PC-3 (cell line): Measurements from ENCODE around the gene UBR2. TPM values are rescaled to one million over a fixed set of nuclear protein-coding genes. Genes with fewer than 3 reads are reported as not detected.

Experiments used
- ATAC-seq: fragments of 200-7000 bp; cut with Tn5 transposase; 2 replicates; pipeline ENCODE4 v1.9.1; 2020; ENCODE audit warnings: mild to moderate bottlenecking, moderate library complexity
- BruUV-seq: library from RNA; stranded (reverse); fragments of 400-500 nt; replicated peaks from 2 replicates; lab custom pipeline; 2021; lab: Mats Ljungman, UMichigan
- CTCF ChIA-PET: fragments of 300-600 bp; sonication (Branson Sonifier 250); formaldehyde crosslinking; loops from one replicate; lab custom pipeline; 2022; ENCODE audit warnings: antibody characterized with exemption; lab: Charles Lee
- POLR2A ChIA-PET: fragments of 300-600 bp; sonication (Branson Sonifier 250); formaldehyde crosslinking; loops from one replicate; lab custom pipeline; 2022; ENCODE audit warnings: antibody characterized with exemption; ENCODE audit not compliant: unreplicated experiment; lab: Charles Lee
- DNase-seq: peaks from one replicate; pipeline ENCODE4 v3.0.0-alpha.2; 2015
- H2AFZ ChIP-seq: fragments of 300-600 bp; sonication (generic); 2 replicates; pipeline ENCODE4 v1.6.0; 2016; ENCODE audit warnings: antibody characterized with exemption, low read length
- H3F3A ChIP-seq: fragments of 300-600 bp; sonication (generic); one replicate; pipeline ENCODE4 v1.6.0; 2017; ENCODE audit warnings: antibody characterized with exemption, low read length, control low read depth, mild to moderate bottlenecking; ENCODE audit not compliant: unreplicated experiment
- H3K27ac ChIP-seq: fragments of 300-600 bp; sonication (generic); 2 replicates; pipeline ENCODE4 v1.5.1; 2016; ENCODE audit warnings: mild to moderate bottlenecking, low read length
- H3K27me3 ChIP-seq: fragments of 300-600 bp; sonication (generic); 2 replicates; pipeline ENCODE4 v1.6.1; 2016; ENCODE audit warnings: low read length, mixed read lengths
- H3K36me3 ChIP-seq: fragments of 300-600 bp; sonication (generic); 2 replicates; pipeline ENCODE4 v1.6.1; 2016; ENCODE audit warnings: low read depth, mixed run types, low read length, mixed read lengths
- H3K4me1 ChIP-seq: fragments of 300-600 bp; sonication (generic); 2 replicates; pipeline ENCODE4 v1.5.1; 2016; ENCODE audit warnings: low read length; ENCODE audit not compliant: insufficient read depth
- H3K4me2 ChIP-seq: fragments of 300-600 bp; sonication (generic); 2 replicates; pipeline ENCODE4 v1.6.0; 2016; ENCODE audit warnings: low read length
- H3K4me3 ChIP-seq: fragments of 300-600 bp; sonication (generic); 2 replicates; pipeline ENCODE4 v1.5.1; 2016; ENCODE audit warnings: mild to moderate bottlenecking, low read length, mixed read lengths
- H3K79me2 ChIP-seq: fragments of 300-600 bp; sonication (generic); 2 replicates; pipeline ENCODE4 v1.6.1; 2017; ENCODE audit warnings: low read length, mixed read lengths
- H3K9ac ChIP-seq: fragments of 300-600 bp; sonication (generic); 2 replicates; pipeline ENCODE4 v1.6.0; 2016; ENCODE audit warnings: mild to moderate bottlenecking, low read length
- H3K9me2 ChIP-seq: fragments of 300-600 bp; sonication (generic); replicated peaks from 2 replicates; pipeline ENCODE4 v1.6.1; 2016; ENCODE audit warnings: mixed run types, low read length, mixed read lengths
- H3K9me3 ChIP-seq: fragments of 300-600 bp; sonication (generic); 2 replicates; pipeline ENCODE4 v1.6.1; 2016; ENCODE audit warnings: low read length, mixed read lengths
- H4K20me1 ChIP-seq: fragments of 300-600 bp; sonication (generic); 2 replicates; pipeline ENCODE4 v1.6.1; 2016; ENCODE audit warnings: low read length, mixed read lengths
- CTCF ChIP-seq: fragments of 300-600 bp; sonication (generic); conservative IDR thresholded peaks from 2 replicates; pipeline ENCODE4 v1.5.1; 2017; ENCODE audit warnings: antibody characterized with exemption, low read depth, mild to moderate bottlenecking, low read length
- EZH2 ChIP-seq: fragments of 300-600 bp; sonication (generic); IDR thresholded peaks from one replicate; pipeline ENCODE4 v1.6.1; 2017; ENCODE audit warnings: antibody characterized with exemption, mild to moderate bottlenecking, low read length; ENCODE audit not compliant: unreplicated experiment
- EZH2phosphoT487 ChIP-seq: fragments of 300-600 bp; sonication (generic); IDR thresholded peaks from 2 replicates; pipeline ENCODE4 v1.6.1; 2018; ENCODE audit warnings: mild to moderate bottlenecking, antibody characterized with exemption, low read length, borderline replicate concordance
- intact Hi-C: fragments of 100-400 bp; cut with micrococcal nuclease; formaldehyde crosslinking; loops from 2 replicates; pipeline ENCODE4 v1.9.0; 2023
- total RNA-seq: library from RNA; depleted of rRNA; stranded (reverse); fragments of >200 nt; gene quantifications from 2 replicates; pipeline ENCODE4 v1.2.3, GENCODE V29; 2014

UBR2 gene
- total RNA-seq, 1 experiment from 2014 or later = 19.6 TPM

DNA sequence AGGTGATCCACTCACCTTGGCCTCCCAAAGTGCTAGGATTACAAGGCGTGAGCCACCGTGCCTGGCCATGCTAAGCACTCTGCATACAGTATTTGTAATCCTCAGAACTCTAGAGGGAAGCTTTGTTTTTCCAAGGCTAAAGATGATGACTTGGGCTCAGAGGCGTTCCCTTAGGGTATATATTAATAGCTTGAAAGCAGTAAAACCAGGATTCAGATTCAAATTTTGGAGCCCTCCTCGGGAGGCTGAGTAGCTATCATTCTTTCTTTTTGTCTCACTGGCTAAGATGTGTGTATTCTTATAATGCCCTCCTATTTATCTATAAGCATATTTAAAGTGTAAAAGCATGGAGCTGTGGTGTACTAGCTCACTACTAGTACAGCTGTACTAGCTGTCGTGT lies 90.0 kb downstream of the UBR2 start:
- H4K20me1 ChIP-seq = no peaks in the 10 kb centered on the region; the same call in 1 of the 2 replicates
- H3K36me3 ChIP-seq = peaks cover 26% of the 10 kb centered on the region
- no peak overlapping the region for H3K4me3 ChIP-seq
- H3K4me2 ChIP-seq = no peak overlapping the region
- H3K27me3 ChIP-seq = no peaks in the 10 kb centered on the region
- BruUV-seq = no TSS peak
- no peak overlapping the region for H2AFZ ChIP-seq
- TF ChIP-seq EZH2 (no peak), CTCF (no peak), EZH2phosphoT487 (no peak)
- no peaks in the 10 kb centered on the region for H3K9me2 ChIP-seq
- intact Hi-C loops = no loop called here
- ChIA-PET CTCF (no interaction called here), POLR2A (no interaction called here)
- DNase-seq = no peak
- H3K9ac ChIP-seq = no peak overlapping the region
- no peak overlapping the region for H3K27ac ChIP-seq
- ATAC-seq = no peak
- H3K79me2 ChIP-seq = no peaks in the 10 kb centered on the region
- no peaks in the 10 kb centered on the region for H3K4me1 ChIP-seq
- H3F3A ChIP-seq = no peaks in the 10 kb centered on the region
- no peaks in the 10 kb centered on the region for H3K9me3 ChIP-seq

DNA sequence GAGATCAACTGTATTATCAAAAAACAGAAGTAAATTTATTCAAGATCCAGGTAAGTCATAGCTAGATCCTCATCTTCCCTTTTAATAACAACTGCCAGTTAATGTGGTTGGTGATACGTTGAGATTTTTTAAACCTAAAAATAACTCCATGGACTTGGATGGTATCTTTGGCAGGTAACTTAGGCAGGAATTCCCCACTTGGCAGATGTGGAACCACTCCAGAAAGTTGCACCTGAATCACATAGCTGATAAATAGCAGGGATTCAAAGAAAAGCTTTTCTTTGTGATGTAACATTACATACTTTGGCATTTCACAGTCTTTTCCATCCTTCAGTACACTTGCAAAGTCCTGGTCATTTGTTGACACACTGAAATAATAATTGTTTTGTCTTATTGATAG lies 96.0 kb downstream of the UBR2 start:
- no peaks in the 10 kb centered on the region for H3K27me3 ChIP-seq
- no peak for TF ChIP-seq EZH2
- TF ChIP-seq EZH2phosphoT487 = no peak
- TF ChIP-seq CTCF = no peak
- no peaks in the 10 kb centered on the region; the same call in 1 of the 2 replicates for H4K20me1 ChIP-seq
- H3K9ac ChIP-seq = no peak overlapping the region
- H3K9me2 ChIP-seq = no peaks in the 10 kb centered on the region
- ChIA-PET CTCF (no interaction called here), POLR2A (interaction anchor here (0.5 kb wide), 1 partner anchor 122 kb away, joined by 3 read pairs; the partner anchor contains the start of gene BICRAL)
- BruUV-seq = no TSS peak
- H3K79me2 ChIP-seq = no peaks in the 10 kb centered on the region
- H3K36me3 ChIP-seq = peaks cover 61% of the 10 kb centered on the region
- intact Hi-C loops = no loop called here
- H3K4me2 ChIP-seq = no peak overlapping the region
- no peak for ATAC-seq
- no peak overlapping the region for H2AFZ ChIP-seq
- H3K4me1 ChIP-seq = no peaks in the 10 kb centered on the region
- H3K9me3 ChIP-seq = no peaks in the 10 kb centered on the region
- no peaks in the 10 kb centered on the region for H3F3A ChIP-seq
- no peak for DNase-seq
- H3K27ac ChIP-seq = no peak overlapping the region
- no peak overlapping the region for H3K4me3 ChIP-seq

DNA sequence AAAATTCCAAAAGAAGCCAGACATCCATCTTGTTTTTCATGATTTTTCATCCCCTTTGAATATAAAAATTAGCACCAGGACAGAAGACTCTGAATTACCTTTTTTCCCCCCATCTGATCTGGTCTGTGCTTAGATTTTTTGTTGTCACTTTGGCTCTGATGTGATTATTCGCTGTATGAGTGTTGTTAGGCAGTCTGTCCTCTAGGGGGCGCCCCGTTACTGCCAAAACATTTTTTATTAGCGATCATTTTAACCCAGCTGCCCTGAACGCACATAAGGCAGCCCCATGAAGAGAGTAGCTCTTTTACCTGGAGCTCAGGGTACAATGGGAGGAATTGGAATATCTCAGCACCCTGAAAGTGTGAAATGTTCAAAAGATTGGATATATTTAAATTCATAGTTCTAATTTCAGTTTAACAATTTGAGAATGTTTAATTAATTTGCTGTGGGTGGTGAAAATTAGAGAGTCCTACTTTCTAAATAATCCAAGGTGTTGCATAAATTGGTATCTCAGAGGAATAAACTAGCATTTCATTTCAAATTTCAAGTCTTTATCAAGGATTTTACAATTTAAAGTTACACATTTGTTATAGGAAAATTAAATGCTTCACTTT lies 97.8 kb downstream of the UBR2 start:
- CTCF ChIA-PET = interaction anchor here (0.6 to 1.0 kb wide), 4 partner anchors 65 to 224 kb away, joined by 3 to 13 read pairs (median 4); partner anchors contain the start of gene RPL7L1
- H3K9ac ChIP-seq = no peak overlapping the region
- H3K36me3 ChIP-seq = peaks cover 72% of the 10 kb centered on the region
- H3K4me3 ChIP-seq = no peak overlapping the region
- no peak overlapping the region for H3K27ac ChIP-seq
- H3K79me2 ChIP-seq = no peaks in the 10 kb centered on the region
- POLR2A ChIA-PET = interaction anchor here (0.7 kb wide), 1 partner anchor 83 kb away, joined by 6 read pairs; no protein-coding TSS in a partner anchor
- DNase-seq (peak; percentile 77), ATAC-seq (peak; percentile 65)
- no peaks in the 10 kb centered on the region for H3F3A ChIP-seq
- intact Hi-C loops = loop anchor here (1.0 kb wide), 3 partner anchors 65 to 238 kb away; no protein-coding TSS in a partner anchor
- no TSS peak for BruUV-seq
- H4K20me1 ChIP-seq = no peaks in the 10 kb centered on the region; the same call in 1 of the 2 replicates
- H3K9me2 ChIP-seq = no peaks in the 10 kb centered on the region
- no peaks in the 10 kb centered on the region for H3K27me3 ChIP-seq
- TF ChIP-seq CTCF (peak; percentile 95), EZH2 (no peak)
- no peak overlapping the region for H3K4me2 ChIP-seq
- H3K4me1 ChIP-seq = no peaks in the 10 kb centered on the region
- H2AFZ ChIP-seq = no peak overlapping the region
- no peaks in the 10 kb centered on the region for H3K9me3 ChIP-seq
